ENCODE data around the gene DENND5A.

DNA sequence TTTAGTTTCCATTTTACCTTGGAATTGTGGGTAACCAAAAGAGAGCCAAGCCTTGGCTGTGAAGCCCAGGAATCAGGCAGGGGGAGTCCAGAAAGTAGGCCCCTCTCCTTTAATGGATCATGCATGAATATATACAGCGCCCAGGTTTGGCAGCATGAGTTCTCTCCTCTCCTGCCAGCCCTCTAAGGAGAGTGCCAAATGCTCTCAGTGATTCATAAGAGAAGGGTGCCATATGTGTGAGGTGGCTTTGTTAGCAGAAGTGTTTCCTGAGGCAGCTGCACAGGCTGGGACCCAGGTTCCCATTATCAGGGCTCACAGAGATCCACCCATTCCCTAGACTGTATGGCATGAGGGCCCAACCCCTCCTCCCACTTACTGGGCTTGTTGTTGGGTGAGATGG lies 121.4 kb downstream of the DENND5A start:
- TF ChIP-seq GATA2 (IDR thresholded peaks at IDR 0.05; ENCODE audit: low read depth, low read length) (no peak), GATA3 (IDR thresholded peaks at IDR 0.05; ENCODE audit: low read depth, low read length) (no peak)
